ENCODE measurements around the gene DUOX1. TPM values are rescaled to one million over a fixed set of nuclear protein-coding genes. Genes with fewer than 3 reads are reported as not detected.

Gene DUOX1
- total and polyA plus RNA-seq, 9 of the 15 experiments (the other 6 are each of a cell fraction or from before 2014, with no cell fraction given) = 0.01 to 0.22 (median 0.01) TPM; not detected in 6

GRCh38 chr15:45091161-45091560 lies 38.6 kb upstream of the DUOX1 start:
- no peak overlapping the region for H3K9ac ChIP-seq (ENCODE audit: insufficient read depth in 1 of 2, low read depth in 2 of 2, low read length in 2 of 2)
- no peaks in the 10 kb centered on the region for H3K9me3 ChIP-seq (replicated peaks; ENCODE audit: control insufficient read depth, insufficient read depth, low read depth, low read length)
- no TSS peak for BruUV-seq (replicated peaks)
- H3K4me1 ChIP-seq (replicated peaks in 1 of 2; ENCODE audit: control insufficient read depth in 2 of 2, insufficient read depth in 2 of 2, low read length in 2 of 2) = peaks cover 18 to 29% of the 10 kb centered on the region in 2 experiments
- no peaks in the 10 kb centered on the region for H3K79me2 ChIP-seq (ENCODE audit: control insufficient read depth, insufficient read depth, low read length)
- H3K27ac ChIP-seq (ENCODE audit: extremely low read depth, low read depth, low read length) = no peak overlapping the region
- peak in 2 of 4 experiments; percentile 33 to 56 for DNase-seq (ENCODE audit: extremely low read depth in 1 of 4, low spot score in 3 of 4)
- in situ Hi-C loops (cut with MboI) (no loop called here), intact Hi-C loops (cut with micrococcal nuclease) (no loop called here)
- 0 out of 3 replicates have a peak, but pooled peaks have one; percentile 9 for ATAC-seq
- H3K4me3 ChIP-seq = no peak overlapping the region
- H4K20me1 ChIP-seq (replicated peaks; ENCODE audit: control insufficient read depth, insufficient read depth, low read length) = no peaks in the 10 kb centered on the region
- FAIRE-seq = peak; percentile 49
- no peaks in the 10 kb centered on the region for H3K27me3 ChIP-seq (ENCODE audit: control insufficient read depth in 2 of 2, insufficient read depth in 2 of 2, low read length in 2 of 2)
- ChIA-PET POLR2A (interaction anchor here (0.6 to 0.7 kb wide), 2 partner anchors 123 to 362 kb away, joined by 3 read pairs; no protein-coding TSS in a partner anchor), CTCF (ENCODE audit: low intra/inter-chr PET ratio) (interaction anchor here (0.8 kb wide), 1 partner anchor 340 kb away, joined by 3 read pairs; no protein-coding TSS in a partner anchor)
- H2AFZ ChIP-seq (ENCODE audit: low read depth, low read length) = peak overlapping the region; percentile 58; the same call in 1 of the 2 replicates
- whole genome bisulfite sequencing (ENCODE audit: insufficient coverage, low coverage, missing lambda C conversion rate) = 5% methylated on average over 6 of the region's 7 CpGs
- peak overlapping the region; percentile 25; the same call in 1 of the 2 replicates for H3K4me2 ChIP-seq (ENCODE audit: insufficient read depth, low read length)
- no peaks in the 10 kb centered on the region for H3K9me1 ChIP-seq (ENCODE audit: control insufficient read depth, insufficient read depth, low read length)
- no peaks in the 10 kb centered on the region for H3K36me3 ChIP-seq (ENCODE audit: control insufficient read depth, insufficient read depth, low read length)
- TF ChIP-seq LEF1 (IDR thresholded peaks at IDR 0.05) (0 out of 2 replicates have a peak, but pooled peaks have one; percentile 13), ZNF41 (CRISPR knock-in tag; conservative IDR thresholded peaks at IDR 0.05) (no peak), FOXK2 (conservative IDR thresholded peaks at IDR 0.05 in 1 of 2, IDR thresholded peaks at IDR 0.05 in 1 of 2; ENCODE audit: low read depth in 2 of 2) (0 out of 4 replicates have a peak, but pooled peaks have one; percentile 9 to 13), DPF2 (IDR thresholded peaks at IDR 0.05) (peak; percentile 60; the same call in 1 of the 2 replicates), JUND (IDR thresholded peaks at IDR 0.05; ENCODE audit: borderline replicate concordance, low read depth, low read length) (peak; percentile 82), JUND (tag; IDR thresholded peaks at IDR 0.05; ENCODE audit: borderline replicate concordance, low read depth, low read length) (peak; percentile 72; the same call in 1 of the 3 replicates), SOX6 (IDR thresholded peaks at IDR 0.05) (0 out of 2 replicates have a peak, but pooled peaks have one; percentile 10), ZNF398 (CRISPR knock-in tag; IDR thresholded peaks at IDR 0.05) (no peak), CC2D1A (IDR thresholded peaks at IDR 0.05) (peak; percentile 36; the same call in 1 of the 2 replicates), L3MBTL2 (IDR thresholded peaks at IDR 0.05) (no peak), TRIM24 (IDR thresholded peaks at IDR 0.05) (0 out of 4 replicates have a peak, but pooled peaks of 1 of the 2 experiments have one; percentile 33), ZBTB5 (IDR thresholded peaks at IDR 0.05) (peak; percentile 62; the same call in 1 of the 2 replicates), KDM1A (IDR thresholded peaks at IDR 0.05) (peak in 1 of 2 experiments; percentile 59; a peak in 2 of 4 replicates), RAD51 (IDR thresholded peaks at IDR 0.05; ENCODE audit: borderline replicate concordance, low read depth) (no peak), RCOR1 (IDR thresholded peaks at IDR 0.05; ENCODE audit: borderline replicate concordance in 1 of 2, low read depth in 2 of 2, low read length in 2 of 2) (peak in 1 of 2 experiments; percentile 16; a peak in 1 of 4 replicates), CTBP1 (IDR thresholded peaks at IDR 0.05; ENCODE audit: borderline replicate concordance) (peak; percentile 59), EHMT2 (IDR thresholded peaks at IDR 0.05) (peak; percentile 56; the same call in 1 of the 2 replicates), FOXK1 (CRISPR knock-in tag; IDR thresholded peaks at IDR 0.05; ENCODE audit: borderline replicate concordance) (no peak), THRAP3 (IDR thresholded peaks at IDR 0.05; ENCODE audit: borderline replicate concordance) (no peak), TCF3 (CRISPR knock-in tag; IDR thresholded peaks at IDR 0.05) (0 out of 2 replicates have a peak, but pooled peaks have one; percentile 12), ARID1B (IDR thresholded peaks at IDR 0.05) (peak; percentile 70), SMARCA4 (IDR thresholded peaks at IDR 0.05) (peak; percentile 70)
